NB4 (cell line): Measurements from ENCODE around the gene ADAP1.

ENCODE experiments used
- CTCF ChIP-seq: IDR thresholded peaks from one replicate; pipeline ENCODE4 v1.5.1; 2012; ENCODE audit warnings: low read depth, low read length
- MAX ChIP-seq: IDR thresholded peaks from 2 replicates; pipeline ENCODE4 v1.6.1; 2011; ENCODE audit warnings: low read depth, low read length
- MYC ChIP-seq: IDR thresholded peaks from 2 replicates; pipeline ENCODE4 v1.6.1; 2011; ENCODE audit warnings: low read depth, low read length
- POLR2A ChIP-seq: IDR thresholded peaks from 2 replicates; pipeline ENCODE4 v1.6.1; 2011; ENCODE audit warnings: mild to moderate bottlenecking; ENCODE audit not compliant: insufficient read length; ENCODE audit errors: extremely low read depth

- TF ChIP-seq CTCF = no peak
- TF ChIP-seq POLR2A = no peak
- TF ChIP-seq MAX = no peak
- TF ChIP-seq MYC = no peak
Observed at GRCh38 chr7:897086-897485, 57.4 kb downstream of the ADAP1 start.
